Hepatocyte (in vitro differentiated cells): ENCODE measurements around the gene AQP12B. TPM values are rescaled to one million over a fixed set of nuclear protein-coding genes. Genes with fewer than 3 reads are reported as not detected.

ENCODE experiments used
- DNase-seq: peaks from one replicate; pipeline ENCODE4 v3.0.0-alpha.2; 2016; ENCODE audit warnings: low spot score
- H2AFZ ChIP-seq: fragments of 200-600 bp; sonication (generic); 2 replicates; pipeline ENCODE4 v1.6.0; 2016; ENCODE audit warnings: antibody characterized with exemption, mild to moderate bottlenecking
- H3K27ac ChIP-seq: fragments of 200-600 bp; sonication (generic); 2 replicates; pipeline ENCODE4 v1.5.1; 2016; ENCODE audit warnings: mild to moderate bottlenecking
- H3K27me3 ChIP-seq: fragments of 200-600 bp; sonication (generic); 2 replicates; pipeline ENCODE4 v1.6.1; 2016
- H3K36me3 ChIP-seq: fragments of 200-600 bp; sonication (generic); replicated peaks from 2 replicates; pipeline ENCODE4 v1.5.1; 2016; ENCODE audit warnings: low read depth; ENCODE audit not compliant: insufficient read depth
- H3K4me1 ChIP-seq: fragments of 200-600 bp; sonication (generic); 2 replicates; pipeline ENCODE4 v1.5.1; 2016; ENCODE audit warnings: mild to moderate bottlenecking, moderate library complexity; ENCODE audit not compliant: insufficient read depth
- H3K4me2 ChIP-seq: fragments of 200-600 bp; sonication (generic); 2 replicates; pipeline ENCODE4 v1.6.0; 2016
- H3K4me3 ChIP-seq: fragments of 200-600 bp; sonication (generic); 2 replicates; pipeline ENCODE4 v1.5.1; 2016; ENCODE audit warnings: mild to moderate bottlenecking
- H3K79me2 ChIP-seq: fragments of 200-600 bp; sonication (generic); 2 replicates; pipeline ENCODE4 v1.6.0; 2017; ENCODE audit warnings: mild to moderate bottlenecking
- H3K9me2 ChIP-seq: fragments of 200-600 bp; sonication (generic); replicated peaks from 2 replicates; pipeline ENCODE4 v1.6.0; 2017; ENCODE audit warnings: mild to moderate bottlenecking; ENCODE audit not compliant: insufficient read depth
- H3K9me3 ChIP-seq: fragments of 200-600 bp; sonication (generic); 2 replicates; pipeline ENCODE4 v1.5.1; 2016; ENCODE audit warnings: low read depth, mild to moderate bottlenecking
- H4K20me1 ChIP-seq: fragments of 200-600 bp; sonication (generic); 2 replicates; pipeline ENCODE4 v1.6.0; 2016; ENCODE audit warnings: mild to moderate bottlenecking; ENCODE audit not compliant: insufficient read depth, poor library complexity, severe bottlenecking
- EZH2 ChIP-seq: fragments of 200-600 bp; sonication (generic); IDR thresholded peaks from 2 replicates; pipeline ENCODE4 v1.6.1; 2016; ENCODE audit warnings: antibody characterized with exemption, mild to moderate bottlenecking, borderline replicate concordance
- EZH2phosphoT487 ChIP-seq: fragments of 200-600 bp; sonication (generic); IDR thresholded peaks from one replicate; pipeline ENCODE4 v1.6.1; 2018; ENCODE audit warnings: antibody characterized with exemption, mild to moderate bottlenecking, low read depth, moderate library complexity; ENCODE audit not compliant: unreplicated experiment, severe bottlenecking
- WGBS: methylation state at CpG from one replicate; pipeline ENCODE4 v1.1.6; 2016; ENCODE audit warnings: low lambda C conversion rate; ENCODE audit errors: missing lambda C conversion rate; 5-methylcytosine and 5-hydroxymethylcytosine counted together
- polyA plus RNA-seq: library from polyadenylated mRNA; unstranded; fragments of >200 nt; fragmentation: Nextera tagmentation; extraction: Ambion mirVana; gene quantifications from 2 replicates; pipeline ENCODE4 v1.2.1, GENCODE V29; 2016
- total RNA-seq: library from RNA; depleted of rRNA; stranded (reverse); fragments of >200 nt; gene quantifications from 2 replicates; pipeline ENCODE4 v1.2.3, GENCODE V29; 2014
- TF ChIP-seq, protein P1 (sequence below): fragments of 200-600 bp; sonication (generic); IDR thresholded peaks from 2 replicates; pipeline ENCODE4 v1.5.1; 2016; ENCODE audit warnings: antibody characterized with exemption, mild to moderate bottlenecking; ENCODE audit not compliant: poor library complexity

AQP12B gene
- total and polyA plus RNA-seq, 2 experiments from 2014 or later = 0.53 TPM; not detected in 1

DNA sequence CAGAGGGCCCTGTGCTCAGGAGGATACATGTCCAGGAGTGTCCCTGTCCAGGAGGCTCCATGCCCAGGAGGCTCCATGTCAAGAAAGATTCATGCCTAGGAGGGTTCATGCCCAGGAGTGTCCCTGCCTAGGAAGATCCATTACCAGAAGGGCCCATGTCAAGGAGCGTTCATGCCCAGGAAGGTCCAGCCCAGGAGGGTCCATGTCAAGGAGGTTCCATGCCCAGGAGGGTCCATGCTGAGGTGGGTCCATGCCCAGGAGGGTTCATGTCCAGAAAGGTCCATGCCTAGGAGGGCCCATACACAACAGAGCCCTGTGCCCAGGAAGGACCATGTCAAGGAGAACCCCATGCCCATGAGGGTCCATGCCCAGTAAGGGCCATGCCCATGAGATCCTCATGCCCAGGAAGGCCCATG lies 50.4 kb downstream of the AQP12B start:
- Histone ChIP-seq H4K20me1 (no peaks in the 10 kb centered on the region), H3K36me3 (no peaks in the 10 kb centered on the region), H3K27me3 (no peaks in the 10 kb centered on the region), H3K79me2 (no peaks in the 10 kb centered on the region), H2AFZ (no peak overlapping the region), H3K4me3 (no peak overlapping the region), H3K9me2 (no peaks in the 10 kb centered on the region), H3K27ac (no peak overlapping the region), H3K4me1 (no peaks in the 10 kb centered on the region), H3K4me2 (no peak overlapping the region), H3K9me3 (no peaks in the 10 kb centered on the region)
- 100% methylated on average over 1 of the region's 1 CpG for WGBS
- TF ChIP-seq EZH2phosphoT487 = no peak
- TF ChIP-seq, protein P1, sequence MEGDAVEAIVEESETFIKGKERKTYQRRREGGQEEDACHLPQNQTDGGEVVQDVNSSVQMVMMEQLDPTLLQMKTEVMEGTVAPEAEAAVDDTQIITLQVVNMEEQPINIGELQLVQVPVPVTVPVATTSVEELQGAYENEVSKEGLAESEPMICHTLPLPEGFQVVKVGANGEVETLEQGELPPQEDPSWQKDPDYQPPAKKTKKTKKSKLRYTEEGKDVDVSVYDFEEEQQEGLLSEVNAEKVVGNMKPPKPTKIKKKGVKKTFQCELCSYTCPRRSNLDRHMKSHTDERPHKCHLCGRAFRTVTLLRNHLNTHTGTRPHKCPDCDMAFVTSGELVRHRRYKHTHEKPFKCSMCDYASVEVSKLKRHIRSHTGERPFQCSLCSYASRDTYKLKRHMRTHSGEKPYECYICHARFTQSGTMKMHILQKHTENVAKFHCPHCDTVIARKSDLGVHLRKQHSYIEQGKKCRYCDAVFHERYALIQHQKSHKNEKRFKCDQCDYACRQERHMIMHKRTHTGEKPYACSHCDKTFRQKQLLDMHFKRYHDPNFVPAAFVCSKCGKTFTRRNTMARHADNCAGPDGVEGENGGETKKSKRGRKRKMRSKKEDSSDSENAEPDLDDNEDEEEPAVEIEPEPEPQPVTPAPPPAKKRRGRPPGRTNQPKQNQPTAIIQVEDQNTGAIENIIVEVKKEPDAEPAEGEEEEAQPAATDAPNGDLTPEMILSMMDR = no peak
- TF ChIP-seq EZH2 = no peak
- DNase-seq = no peak

GRCh38 chr2:240631548-240632305 lies 51.0 kb downstream of the AQP12B start:
- Histone ChIP-seq H3K27me3 (no peaks in the 10 kb centered on the region), H4K20me1 (no peaks in the 10 kb centered on the region), H3K27ac (no peak overlapping the region), H3K4me2 (no peak overlapping the region), H3K36me3 (no peaks in the 10 kb centered on the region), H3K9me3 (no peaks in the 10 kb centered on the region), H2AFZ (no peak overlapping the region), H3K4me3 (no peak overlapping the region), H3K9me2 (no peaks in the 10 kb centered on the region), H3K79me2 (no peaks in the 10 kb centered on the region), H3K4me1 (peaks cover under 1% of the 10 kb centered on the region)
- TF ChIP-seq EZH2phosphoT487 (no peak), EZH2 (no peak)
- TF ChIP-seq, protein P1 = no peak
- WGBS = 89% methylated on average over 11 of the region's 11 CpGs
- no peak for DNase-seq

GRCh38 chr2:240630771-240631547 lies 51.7 kb downstream of the AQP12B start:
- WGBS = 95% methylated on average over 19 of the region's 21 CpGs
- no peaks in the 10 kb centered on the region for H3K9me2 ChIP-seq
- no peaks in the 10 kb centered on the region for H3K79me2 ChIP-seq
- H3K27ac ChIP-seq = no peak overlapping the region
- H3K4me2 ChIP-seq = no peak overlapping the region
- no peak for DNase-seq
- peaks cover 4% of the 10 kb centered on the region for H3K4me1 ChIP-seq
- no peak overlapping the region for H2AFZ ChIP-seq
- H3K27me3 ChIP-seq = no peaks in the 10 kb centered on the region
- no peaks in the 10 kb centered on the region for H3K9me3 ChIP-seq
- no peaks in the 10 kb centered on the region for H4K20me1 ChIP-seq
- no peak overlapping the region for H3K4me3 ChIP-seq
- no peaks in the 10 kb centered on the region for H3K36me3 ChIP-seq
- no peak for TF ChIP-seq EZH2
- TF ChIP-seq EZH2phosphoT487 = no peak
- TF ChIP-seq, protein P1 = no peak
